GM19438 (cell line): ENCODE measurements around the gene PHACTR1.

Experiments
- ATAC-seq: cut with Tn5 transposase; IDR thresholded peaks from one replicate; pipeline ENCODE4 v1.9.1; 2021; ENCODE audit warnings: low read depth; ENCODE audit not compliant: unreplicated experiment

The PHACTR1 gene

DNA sequence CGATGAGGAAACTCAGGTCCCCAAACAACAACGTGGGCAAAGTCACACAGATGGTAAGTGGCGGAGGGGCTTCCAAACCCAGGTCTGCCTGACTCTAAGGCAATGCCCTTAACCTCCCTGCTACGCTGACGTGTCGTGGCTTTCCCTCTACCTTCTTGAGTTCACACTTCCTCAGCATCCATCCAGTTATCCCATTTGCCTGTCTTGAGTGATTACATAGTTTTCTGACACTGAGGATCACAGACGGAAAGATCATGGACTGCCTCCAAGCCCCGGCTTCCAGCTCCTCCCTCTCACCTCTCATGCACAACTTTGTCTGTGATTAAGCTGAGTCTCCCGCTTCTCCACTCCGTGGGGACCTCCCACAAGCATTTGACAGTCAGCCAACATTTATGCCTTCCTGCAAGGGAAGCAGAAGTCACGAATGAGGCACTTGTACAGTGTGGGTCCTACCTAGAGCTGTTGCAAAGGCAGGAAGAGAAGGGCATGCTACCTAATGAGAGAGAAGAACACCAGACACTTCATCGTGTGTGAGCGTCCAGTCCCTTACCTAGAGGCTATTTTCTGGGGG lies 578.0 kb downstream of the PHACTR1 start:
- ATAC-seq: no peak

DNA sequence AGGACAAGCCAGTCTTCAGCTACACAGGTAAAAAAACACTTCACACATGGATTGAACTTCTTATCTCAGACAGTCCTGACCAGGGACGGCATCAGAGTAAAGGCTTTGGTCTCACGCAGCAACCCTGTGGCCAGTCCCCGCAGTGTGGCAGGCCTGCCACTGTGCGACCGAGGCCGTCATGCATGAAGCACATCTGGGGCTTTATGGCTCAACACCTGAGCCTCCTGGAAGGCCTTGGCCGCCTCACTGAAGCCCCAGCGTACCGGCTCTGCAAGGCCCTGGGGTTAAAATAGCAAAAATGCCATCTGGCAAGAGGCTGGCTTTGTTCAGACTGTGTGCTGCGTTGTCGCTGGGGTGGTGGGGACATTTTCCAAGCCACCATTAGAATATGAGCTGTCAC lies 579.0 kb downstream of the PHACTR1 start:
- no peak for ATAC-seq

DNA sequence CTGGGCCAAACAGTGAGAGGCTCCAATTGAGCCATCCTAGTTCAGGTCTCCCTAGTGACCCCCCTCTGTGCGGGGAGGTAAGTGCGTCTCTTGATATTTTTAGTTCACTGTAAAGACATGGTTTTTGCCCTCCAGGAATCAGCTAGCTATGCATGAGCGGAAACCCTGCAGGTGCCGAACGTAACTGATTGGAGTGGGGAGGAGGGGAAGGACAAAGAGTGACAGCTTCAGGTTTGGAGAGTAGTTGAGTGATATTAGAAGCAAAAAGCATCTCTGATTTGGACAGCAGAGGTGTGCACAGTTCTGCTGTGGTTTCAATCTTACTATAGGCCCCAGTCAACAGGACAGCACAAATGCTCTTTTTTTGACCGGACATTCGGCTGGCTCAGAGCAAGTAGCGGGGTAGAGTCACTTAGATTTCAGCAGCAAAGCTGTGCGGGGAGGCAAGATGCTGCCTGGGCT lies 580.0 kb downstream of the PHACTR1 start:
- no peak for ATAC-seq

DNA sequence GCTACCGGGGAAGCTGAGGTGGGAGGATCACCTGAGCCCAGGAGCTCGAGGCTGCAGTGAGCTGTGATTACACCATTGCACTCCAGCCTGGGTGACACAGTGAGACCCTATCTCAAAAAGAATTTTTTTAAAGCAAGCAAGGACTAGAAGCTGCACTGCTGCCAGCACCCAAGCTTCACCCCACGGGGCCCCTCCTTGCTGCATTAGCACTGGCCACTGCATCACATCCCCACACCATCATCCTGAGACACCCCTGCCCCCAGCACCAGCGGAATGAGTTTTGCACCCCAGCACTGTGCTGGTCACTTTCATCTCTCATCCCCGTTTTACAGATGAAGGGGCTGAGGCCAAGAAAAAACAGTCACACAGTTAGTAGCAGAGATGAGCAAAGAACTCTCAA lies 580.8 kb downstream of the PHACTR1 start:
- ATAC-seq: no peak

DNA sequence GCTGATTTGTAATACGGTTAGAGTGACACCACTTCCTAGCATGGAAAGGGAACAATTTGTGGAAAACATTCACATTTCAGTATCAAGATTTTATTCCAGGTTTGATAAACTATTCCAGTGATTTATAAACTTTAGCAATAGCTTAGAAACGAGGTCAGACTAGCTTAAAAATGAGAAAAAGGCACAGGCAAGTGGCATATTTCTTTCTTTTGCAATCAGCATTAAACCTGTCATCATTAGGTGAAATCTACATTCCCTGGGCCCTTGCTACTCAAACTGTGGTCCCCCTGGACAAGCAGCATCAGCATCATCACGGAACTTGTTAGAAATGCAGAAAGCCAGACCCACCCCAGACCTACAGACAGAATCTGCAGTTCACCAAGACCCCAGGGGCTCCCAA lies 581.9 kb downstream of the PHACTR1 start:
- no peak for ATAC-seq

DNA sequence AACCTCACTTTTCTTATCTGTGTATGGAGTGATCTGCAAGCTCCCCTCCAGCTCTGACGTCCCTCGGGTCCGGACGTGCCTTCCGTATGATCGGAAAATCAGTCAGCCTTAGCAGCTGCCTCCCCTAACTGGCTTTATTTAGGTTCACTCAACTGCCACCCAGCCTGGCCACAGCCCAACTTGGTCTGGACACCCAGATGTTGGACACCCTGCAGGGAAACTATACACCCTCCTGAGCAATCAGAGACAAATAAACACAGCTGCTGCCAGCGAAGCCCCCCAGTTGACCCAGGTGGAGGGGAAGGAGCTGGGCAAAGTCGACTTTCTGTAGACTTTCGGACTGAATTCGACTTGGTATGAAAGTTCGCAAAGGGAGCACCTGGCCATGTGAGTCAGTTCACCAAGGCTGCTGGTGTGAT lies 582.8 kb downstream of the PHACTR1 start:
- no peak for ATAC-seq

DNA sequence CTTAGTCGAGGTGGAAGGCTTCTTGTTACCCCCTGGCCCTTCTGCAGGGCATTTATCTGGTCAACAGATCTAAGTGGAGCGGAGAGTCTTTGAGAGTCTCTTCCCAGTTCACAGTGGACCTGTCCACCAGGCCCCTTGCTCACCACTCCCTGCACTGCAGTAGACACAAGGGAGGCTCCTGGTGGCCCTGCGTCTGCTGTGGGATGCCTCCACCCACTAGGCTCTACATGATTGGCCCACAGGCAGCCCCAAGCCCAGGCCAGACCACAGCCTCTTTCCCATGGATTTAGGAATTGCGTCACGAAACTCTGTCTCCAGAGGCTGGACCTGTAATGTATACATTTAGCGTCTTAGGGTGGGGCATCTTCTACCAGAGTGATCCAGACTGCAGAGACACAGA lies 583.4 kb downstream of the PHACTR1 start:
- no peak for ATAC-seq

DNA sequence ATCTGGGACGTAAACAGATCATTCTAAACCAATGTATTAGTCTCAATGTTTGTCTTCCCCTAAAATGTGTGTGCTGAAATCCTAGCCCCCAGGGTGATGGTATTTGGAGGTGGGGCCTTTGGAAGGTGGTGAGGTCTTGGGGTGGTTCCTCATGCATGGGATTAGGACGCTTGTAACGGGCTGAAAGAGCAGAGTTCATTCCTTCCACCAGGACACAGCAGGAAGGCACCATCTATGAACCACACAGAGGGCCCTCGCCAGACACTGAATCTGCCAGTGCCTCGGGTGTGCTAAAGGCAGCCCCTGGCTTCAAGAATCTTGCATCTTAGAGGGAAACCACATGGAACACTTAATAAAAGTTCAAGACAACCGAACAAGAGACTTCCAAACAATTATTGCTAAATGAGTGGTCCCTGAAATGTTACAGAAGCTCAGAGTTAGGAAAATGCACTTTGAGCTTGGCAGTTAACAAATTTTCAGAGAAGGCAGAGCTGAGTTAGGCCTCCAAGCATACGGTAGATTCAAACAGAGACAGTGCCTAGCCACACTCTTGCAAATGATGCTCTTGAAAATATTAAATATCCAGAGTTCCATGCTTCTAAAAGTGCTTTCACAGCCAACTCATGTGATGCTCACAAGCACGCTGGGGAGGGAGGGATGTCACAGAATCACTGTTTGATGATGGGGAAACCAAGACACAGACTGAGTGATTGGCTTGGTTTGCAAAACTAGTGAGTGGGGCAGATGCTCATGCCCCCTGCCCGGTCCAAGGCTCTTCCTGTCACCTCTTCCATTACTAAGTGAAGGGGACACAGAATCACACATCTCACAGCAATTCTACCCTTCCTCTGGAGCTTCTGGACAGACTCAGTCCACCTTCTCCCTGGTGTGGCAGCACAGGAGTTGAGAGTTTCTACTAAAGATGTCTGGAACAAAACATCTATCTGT lies 584.4 kb downstream of the PHACTR1 start:
- no peak for ATAC-seq

DNA sequence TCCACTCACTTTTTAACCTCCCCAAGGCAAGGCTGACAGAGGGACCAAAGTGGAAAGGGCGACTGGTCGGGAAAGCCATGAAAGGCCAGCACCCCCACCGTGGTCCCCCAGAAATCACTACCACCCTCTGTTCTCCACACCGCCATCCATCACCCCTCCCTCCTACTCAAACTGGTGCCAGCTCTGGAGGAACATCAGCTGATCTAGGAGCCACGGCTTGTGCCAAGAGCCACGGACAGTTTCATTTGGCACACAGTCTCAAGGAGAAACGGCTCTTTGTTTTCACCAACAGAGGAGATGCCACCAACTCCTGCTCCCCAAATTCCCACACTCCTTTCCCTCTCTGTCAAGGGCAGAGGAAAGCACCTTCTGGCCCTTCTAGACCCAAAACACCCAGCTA lies 585.7 kb downstream of the PHACTR1 start:
- no peak for ATAC-seq

DNA sequence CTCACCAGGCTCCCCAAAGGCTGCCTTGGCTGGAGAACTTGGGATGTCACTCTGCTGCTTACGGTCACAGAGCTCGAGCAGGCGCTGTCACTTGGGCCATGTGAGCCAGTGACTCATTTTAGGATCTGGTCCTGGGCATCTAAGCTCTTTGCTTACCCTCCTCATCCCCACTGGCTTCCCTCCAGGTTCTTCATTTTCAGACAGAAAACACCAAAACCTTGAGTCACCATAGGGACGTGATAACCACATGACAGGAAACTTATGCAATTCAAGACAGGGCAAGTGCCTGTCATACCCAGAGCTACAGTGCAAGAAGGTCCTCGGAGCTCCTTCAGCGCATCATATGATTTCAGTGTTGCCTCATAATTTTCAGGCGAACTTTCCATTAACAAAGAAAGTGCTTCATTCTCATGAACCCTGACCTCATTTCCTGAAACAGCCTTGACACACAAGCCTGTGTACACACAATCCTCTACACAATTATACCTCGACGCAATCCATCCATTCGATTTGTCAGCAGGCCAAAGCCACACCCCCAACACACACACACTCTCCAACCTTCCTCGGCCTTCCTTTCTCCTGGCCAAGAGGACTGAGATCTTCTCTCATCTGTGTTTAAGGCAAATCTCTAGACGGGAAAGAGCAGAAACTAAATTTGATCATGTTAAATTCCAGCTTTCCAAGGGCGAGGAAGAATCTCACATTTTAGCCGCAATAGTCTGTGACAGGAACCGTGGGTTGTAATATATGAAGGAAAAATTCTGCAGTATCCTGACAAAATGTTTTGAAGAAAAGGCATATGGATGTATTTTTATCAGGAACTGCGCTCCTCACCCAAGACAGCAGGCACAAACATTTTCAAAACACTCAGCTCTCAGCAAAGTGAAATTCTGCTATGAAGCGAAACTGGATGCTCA lies 586.4 kb downstream of the PHACTR1 start:
- peak; percentile 66 for ATAC-seq

DNA sequence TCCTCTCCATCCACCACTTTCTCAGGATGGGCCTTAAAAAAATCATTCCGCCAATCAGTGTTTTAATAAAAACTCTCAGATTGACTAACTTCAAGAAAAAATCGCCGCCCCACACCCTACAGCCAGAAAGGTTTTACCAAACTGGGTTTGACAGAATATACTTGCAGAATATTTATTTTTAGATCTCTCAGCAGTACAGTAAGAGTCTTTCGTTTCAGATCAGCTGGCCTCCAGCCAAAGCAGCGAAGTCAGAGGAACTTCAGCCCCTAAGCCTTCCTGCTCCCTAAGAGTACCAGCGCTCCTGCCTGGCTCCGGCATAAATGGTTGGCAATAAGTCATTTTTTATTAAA lies 587.1 kb downstream of the PHACTR1 start:
- peak; percentile 54 for ATAC-seq

DNA sequence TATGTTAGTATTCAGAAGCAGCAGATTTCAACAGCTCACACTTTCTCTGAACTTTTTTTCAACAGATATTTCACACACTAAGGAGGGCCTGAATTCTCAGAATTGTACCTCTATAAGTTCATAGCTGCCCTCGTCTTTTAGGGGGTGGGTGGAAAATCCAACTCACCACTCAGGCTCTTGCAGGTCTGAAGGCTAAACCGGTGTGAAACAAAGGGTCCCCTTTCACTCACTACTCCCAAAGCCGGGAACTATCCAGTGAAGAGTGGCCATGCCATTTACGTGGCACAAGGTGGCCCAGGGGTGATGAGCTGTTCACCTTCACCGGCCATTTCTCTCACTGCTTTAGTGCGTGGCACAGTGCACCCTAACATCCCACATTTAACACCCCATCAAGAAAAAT lies 587.5 kb downstream of the PHACTR1 start:
- no peak for ATAC-seq

DNA sequence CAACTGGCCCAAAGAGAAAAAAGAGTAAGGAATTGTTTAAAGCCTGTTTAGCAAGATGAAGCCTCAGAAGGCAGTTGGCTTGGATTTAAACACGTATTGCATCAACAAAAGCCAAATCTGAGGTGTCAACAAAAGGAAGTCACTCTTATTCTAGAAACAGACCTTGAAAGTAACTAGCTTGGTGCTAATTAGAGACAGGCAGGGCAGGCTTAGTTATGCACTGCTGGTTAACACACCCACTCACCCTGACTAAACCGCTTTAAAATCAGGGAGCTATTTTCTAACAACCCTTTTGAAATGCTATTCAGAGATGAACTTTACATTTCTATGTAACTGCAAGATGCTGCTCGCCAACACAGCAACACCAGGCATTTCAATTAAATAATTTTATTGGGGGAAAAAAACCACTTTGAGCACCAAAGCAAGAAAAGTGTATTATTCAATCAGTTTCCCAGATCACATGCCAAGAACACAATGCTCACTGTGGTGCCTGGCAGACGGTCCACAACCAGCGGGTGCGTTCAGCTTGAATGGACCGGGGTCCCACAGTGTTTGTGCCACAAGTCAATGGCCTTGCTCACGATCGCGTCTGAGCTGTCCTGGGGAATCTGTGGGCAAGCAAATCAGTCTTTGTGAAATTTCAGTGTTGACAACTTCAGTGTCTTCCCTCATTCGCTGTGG lies 588.2 kb downstream of the PHACTR1 start:
- ATAC-seq: peak; percentile 39

DNA sequence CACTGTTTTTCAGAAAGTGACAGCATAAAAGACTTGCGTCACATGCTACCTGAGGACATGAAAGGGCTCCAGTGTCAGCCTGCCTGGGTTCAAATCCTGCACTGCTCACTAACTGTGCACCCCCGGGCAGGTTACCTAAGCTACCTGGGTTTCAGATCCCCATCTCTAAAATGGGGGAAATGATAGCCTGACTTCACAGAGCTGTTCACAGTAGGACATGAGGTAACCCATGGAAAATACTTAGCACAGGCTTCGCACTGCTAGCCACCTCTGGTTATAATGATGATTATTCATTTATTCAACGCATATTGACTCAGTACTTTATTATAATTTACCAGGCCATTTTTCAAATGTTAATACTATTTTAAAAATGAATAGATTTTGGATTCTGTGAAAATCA lies 588.7 kb downstream of the PHACTR1 start:
- no peak for ATAC-seq

DNA sequence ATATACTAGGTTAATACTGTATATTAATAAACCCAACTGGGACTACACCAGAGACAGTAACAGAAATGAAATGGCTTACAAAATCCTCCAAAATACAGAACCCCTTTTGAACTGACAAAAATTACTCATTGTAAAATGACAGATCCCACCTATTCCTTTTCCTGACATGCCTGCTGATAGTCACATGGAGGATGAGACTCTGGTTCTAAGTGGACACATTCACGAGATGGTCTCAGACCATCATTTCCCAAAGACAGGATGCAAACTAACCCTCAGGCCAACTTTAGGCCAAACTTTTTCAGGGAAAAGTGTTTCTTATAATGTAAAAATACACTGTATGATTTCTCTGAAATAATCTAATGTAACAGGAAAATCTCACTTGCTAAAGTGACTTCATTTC lies 589.2 kb downstream of the PHACTR1 start:
- ATAC-seq: no peak

DNA sequence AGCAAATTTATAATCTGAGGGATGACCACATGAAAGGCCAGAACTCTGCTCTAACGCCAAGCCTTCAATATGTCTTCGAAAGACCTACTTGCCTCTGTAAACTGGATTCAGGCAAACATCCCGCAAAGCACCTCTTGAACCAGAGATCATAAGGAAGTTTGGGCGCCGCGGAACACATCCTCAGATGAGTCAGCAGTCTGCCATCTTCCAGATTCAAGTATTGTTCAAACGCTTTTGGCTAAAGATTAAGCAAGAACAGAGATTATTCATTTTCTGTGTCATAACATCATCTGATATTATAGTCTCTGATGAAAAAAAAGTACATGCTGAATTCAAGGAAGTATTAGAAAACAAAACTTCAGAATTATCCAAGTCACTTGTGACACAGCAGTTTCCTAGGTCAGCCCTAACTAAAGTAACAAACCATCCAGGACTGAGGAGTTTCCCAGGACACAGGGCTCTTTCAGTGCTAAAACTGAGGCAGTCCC lies 591.0 kb downstream of the PHACTR1 start:
- no peak for ATAC-seq

DNA sequence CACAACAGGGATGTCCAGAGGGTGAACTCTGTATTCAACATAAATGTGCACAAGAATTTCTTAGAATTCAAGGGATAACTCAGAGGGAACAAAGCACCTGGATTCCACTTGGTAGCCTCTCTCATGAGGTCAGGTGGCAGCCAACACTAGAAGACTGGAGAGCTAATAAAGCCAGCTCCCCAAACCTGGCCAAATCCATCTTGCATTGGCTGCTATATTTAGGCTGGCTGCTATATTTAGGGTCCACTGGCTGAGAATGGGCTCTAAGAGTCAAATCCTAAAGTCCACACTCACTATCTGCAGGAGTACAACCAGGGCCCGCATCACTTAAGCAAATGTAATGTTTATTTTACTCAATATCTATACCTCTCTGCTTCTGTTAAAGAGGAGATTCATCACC lies 591.8 kb downstream of the PHACTR1 start:
- ATAC-seq: no peak

DNA sequence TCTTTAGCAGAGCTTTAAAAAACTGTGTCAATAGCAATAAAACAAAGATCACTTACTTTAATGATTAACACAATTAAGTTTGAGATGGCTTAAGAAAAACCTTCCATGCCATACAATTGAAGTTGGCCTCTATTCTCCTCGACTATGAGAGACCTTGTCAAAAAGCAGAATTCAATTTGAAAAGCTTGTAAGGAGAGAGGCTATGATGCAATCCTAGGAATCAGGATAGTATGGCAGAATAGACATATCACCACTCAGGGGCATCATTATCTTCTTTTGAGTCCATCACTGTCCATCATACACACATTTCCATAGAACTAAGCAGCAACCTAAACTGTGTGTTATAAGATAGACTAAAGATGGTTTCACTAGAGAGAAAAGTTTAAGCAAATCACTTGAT lies 594.6 kb downstream of the PHACTR1 start:
- ATAC-seq: no peak

DNA sequence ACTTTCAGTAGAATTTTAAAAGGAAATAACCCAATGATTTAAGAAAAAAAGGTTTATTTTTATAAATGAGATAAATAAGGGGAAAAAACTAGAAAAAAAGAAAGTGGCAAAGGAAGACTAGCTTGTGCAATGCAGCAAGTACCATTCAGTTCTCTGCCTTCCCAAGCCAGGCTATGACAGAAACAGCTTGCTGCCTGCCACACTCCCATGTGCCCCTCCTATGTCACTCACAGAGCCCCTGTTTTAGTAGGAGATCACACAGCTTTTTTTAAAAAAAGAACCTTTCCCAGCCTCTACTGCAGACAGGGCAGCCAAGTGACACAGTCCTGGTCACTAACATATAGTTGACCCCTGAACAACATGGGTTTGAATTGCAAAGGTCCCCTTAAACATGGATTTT lies 598.2 kb downstream of the PHACTR1 start:
- ATAC-seq: no peak

DNA sequence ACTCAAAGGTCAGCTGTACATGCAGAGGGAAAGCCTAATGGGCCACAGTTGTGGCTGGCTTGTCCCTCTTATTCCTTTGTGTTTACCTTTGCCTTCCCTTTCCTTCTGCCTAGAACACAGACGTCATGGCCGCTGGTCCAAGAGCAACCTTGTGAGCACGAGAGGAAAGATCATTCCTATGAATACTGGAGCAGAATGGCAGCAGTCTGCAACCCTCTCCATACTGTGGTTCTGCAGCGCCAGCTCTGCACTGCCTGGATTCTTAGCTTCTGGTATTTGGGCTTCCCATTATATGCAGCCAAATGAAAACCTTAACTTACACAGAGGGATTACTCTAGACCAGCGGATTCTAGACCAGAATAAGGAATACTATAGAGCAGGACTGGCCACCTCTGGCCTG lies 599.3 kb downstream of the PHACTR1 start:
- no peak for ATAC-seq
